GM21423 (cell line): ENCODE results near the gene SLC12A1.

Experiments
- ATAC-seq: cut with Tn5 transposase; IDR thresholded peaks from one replicate; pipeline ENCODE4 v1.9.1; 2021; ENCODE audit warnings: mild to moderate bottlenecking, moderate library complexity; ENCODE audit not compliant: unreplicated experiment

Gene SLC12A1

DNA sequence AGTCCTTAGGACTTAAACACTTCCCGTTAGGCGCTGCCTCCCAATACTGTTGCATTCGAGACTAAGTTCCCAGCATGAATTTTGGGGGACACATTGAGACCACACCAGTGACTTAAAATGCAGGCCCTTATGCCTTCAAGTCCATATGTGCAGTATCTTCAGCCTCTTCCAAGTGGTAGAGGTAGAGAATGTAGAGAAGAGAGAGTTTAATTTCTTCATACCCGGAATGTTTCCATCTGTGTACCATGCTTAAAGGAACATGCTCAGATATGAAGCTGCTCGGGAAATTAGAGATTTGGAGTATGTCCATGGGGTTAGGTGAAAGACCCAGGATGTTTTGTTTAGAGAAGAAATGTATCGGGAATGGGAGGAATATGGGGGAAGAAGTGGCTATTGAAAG is 137.8 kb downstream of the SLC12A1 start:
- ATAC-seq, result no peak

DNA sequence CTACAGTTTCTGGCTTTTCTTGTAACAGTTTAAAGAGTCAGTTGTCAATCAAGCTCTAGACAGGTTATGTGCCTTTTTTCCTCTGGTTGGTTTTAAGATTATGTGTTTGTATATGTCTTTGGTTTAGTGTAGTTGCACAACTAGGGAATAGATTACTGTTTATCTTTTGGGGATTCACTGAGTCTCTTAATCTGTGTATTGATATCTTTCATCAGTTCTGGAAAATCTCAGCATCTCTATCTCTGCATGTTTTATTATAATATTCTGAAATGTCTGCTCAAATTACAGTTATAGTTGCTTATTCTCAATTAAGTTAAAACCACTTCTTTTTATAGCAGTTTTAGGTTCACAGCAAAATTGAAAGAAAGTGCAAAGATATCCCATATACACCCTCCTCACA is 139.4 kb downstream of the SLC12A1 start:
- ATAC-seq, result no peak

DNA sequence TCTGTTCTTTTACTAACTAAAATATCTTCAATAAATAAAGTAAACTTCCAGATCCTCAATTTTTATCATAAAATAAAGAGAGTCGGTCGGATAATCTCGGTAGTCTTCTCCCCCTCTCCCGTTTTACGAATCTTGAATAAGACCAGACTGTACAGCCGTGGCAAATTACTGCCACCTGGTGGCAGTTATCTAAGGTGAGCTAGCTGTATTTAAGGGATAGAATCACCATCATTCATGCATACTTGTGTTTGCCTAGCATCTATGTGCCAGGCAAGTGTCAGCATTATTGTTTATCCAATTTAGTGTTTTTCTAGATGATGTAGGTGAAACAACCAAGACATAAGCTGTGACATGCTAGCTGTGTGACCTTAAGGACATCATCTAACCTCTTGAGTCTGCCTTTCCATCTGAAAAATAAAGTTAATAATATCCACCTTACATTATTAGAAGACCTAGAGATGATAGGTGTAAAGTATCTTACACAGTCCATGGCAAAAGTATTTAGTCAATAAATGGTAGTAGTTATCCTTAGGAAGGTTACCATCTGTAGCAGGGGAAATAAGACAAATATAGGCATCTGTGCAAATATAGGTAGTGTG is 146.5 kb downstream of the SLC12A1 start:
- ATAC-seq, result peak; percentile 66
